NCI-H187 treated with DMSO at 0.1 percent for 48 hours (cell line): ENCODE data around the gene KCTD10.
"Not testable (repeated sequence)": the region's sequence is repeated elsewhere in the genome, so short reads cannot be mapped to it uniquely, and the experiment has no call there.

Experiments used
- DNase-seq: peaks from one replicate; lab custom pipeline; 2025; lab: John Stamatoyannopoulos, UW

KCTD10 gene

DNA sequence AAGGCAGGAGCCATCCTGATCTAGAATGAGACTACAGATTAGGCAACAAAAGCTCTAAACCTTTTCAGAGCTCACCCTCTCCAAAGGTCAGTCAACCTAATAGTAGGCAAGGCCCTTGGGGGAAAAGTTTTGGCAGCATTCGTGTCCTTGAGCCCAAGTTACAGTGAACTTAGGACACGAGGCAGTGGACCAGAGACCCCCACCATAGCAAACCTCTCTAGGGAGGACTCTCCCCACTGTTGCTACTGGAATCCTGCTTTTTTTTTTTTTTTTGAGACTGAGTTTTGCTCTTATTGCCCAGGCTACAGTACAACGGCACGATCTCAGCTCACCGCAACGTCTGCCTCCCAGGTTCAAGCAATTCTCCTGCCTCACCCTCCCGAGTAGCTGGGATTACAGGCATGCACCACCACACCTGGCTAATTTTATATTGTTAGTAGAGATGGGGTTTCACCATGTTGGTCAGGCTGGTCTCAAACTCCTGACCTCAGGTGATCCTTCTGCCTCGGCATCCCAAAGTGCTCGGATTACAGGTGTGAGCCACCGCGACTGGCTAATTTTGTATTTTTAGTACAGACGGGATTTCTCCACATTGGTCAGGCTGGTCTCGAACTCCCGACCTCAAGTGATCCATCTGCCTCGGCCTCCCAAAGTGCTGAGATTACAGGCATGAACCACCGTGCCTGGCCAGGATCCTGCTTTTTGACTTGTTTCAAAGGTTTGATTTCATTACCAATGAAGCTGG is 3.4 kb downstream of the KCTD10 start:
- not testable (repeated sequence) for DNase-seq

DNA sequence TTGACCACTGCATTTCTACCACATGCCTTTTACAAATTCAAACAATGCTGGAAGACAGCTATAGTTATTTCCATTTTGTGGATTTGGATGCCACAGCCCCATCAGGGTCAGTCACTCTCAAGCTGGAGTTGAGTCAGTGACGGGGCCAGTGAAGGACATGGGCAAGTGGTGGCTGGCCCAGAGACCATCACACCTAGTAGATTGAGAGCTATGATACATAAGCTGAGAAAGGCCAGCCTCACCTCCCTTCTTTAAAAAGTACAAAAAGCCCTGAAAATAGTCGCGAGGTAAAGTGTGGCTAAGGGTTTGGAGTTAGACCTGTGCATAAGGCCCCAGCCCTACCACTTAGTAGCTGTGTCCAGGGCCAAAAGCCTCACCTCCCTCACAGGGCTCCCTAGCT is 4.1 kb downstream of the KCTD10 start:
- no peak for DNase-seq

DNA sequence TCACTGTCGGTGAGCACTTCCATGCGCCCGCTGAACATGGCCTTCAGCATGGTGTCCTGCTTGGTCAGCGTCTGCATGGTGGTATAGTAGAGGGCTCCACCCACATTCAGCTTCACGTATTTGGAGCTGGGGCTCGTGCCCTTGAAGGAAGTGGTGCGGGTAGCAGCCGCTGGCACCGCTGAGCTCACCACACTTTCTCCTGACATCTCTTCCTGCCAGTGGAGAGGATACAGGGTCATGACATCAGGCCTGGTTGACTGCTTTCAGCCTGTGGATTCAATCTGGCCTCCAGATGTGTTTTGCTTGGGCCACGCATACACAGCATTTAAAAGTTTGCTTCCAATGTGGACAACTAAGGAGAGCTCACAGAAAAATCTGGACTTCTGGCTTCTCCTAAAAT is 7.6 kb downstream of the KCTD10 start:
- DNase-seq, result no peak

DNA sequence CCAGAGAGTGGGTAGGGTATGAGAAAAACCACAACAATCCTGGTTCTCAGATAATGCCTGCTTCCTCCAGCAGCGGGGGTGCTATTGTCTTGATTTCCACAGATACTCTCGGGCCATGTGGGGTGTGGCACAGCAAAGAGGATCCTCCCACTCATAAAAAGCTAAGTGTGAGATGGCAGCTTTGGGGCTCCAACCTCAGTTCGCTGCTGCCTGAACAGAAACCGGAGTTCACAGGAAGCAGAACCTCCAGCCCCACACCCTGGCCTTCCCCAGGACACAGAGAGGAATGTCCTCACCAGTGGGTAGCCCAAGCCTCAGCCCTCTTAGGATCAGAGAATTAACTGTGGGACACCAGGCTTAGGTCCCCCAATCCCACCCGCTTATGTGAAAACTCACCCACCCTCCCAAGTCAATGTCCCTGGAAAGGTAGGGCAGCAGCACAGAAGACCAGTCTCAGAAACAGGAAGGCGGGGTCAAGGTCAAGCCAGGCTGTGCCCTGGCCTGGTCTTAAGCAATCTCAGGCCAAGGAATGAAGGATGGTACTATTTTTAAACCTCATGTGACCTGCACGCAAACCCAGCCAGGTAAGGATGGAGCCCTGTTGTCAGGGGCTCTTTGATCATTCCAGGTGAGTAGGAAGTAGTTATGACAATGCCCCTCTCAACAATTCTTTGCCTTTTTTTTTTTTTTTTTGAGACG is 9.0 kb downstream of the KCTD10 start:
- DNase-seq, result no peak

DNA sequence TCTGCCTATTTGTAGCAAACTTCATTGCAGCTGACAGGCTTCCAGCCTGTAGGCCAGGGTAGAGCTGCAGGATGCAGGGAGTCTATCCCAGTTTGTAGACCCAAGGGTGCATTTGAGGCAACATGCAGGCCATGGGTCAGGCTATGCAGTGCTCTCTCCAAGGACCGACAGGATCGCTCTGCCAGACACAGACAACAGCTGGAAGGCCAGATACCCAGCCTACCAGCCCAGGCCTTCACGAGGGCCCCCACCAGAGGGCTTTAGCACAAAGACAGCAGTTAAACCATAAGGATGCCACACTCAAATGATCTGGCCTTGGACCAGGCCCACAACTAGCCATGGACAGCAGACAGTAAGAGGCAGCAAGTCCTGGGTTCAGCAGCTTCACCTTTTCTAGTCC is 10.3 kb downstream of the KCTD10 start:
- no peak for DNase-seq

DNA sequence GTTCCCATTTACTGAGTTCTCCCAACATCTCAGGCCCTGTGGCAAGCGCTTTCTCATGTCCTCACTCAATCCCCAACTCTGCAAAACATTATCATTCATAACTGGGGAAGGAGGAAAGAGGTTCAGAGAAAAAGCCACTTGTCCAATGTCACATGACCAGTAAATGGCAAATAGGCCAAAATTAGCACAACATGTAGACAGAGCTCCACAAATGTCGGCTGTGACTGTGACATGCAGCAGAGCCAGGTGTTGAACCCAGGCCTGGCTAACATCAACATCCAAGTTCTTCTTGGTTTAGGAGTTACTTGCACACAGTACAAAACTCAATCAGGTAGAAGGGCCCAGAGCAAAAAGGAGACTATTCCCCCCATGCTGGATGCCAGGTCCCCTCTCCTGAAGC is 10.8 kb downstream of the KCTD10 start:
- DNase-seq, result no peak

DNA sequence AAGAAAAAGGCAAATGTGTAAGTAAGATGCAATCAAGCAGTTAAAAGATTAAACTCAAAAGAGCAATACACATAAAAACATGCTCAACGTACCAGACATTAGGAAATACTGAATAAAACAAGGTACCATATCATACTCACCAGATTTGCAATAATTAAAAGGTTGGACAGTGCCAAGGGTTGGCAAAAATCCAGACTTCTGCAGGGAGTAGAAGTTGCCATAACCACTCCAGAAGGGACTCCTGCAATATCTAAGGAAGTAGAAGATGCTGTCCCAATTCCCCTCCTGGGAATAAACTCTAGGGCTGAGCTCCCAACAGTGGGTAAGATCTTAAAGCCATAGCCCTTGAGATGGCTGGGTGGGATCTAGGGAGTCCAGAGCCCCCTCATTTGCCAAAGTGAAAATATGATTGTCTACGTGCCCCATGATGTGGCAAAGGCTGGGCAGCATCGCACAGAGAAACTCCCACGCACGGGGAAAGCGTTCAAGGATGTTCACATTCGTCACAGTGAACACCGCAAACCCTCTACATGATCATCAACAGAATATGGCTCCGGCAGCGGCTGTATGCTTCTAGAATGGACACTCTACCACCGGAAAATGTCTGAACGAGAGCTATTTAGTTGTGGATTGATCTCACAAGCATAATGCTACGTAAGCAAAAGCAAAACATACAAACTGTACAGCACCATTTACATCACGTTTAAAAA is 12.3 kb downstream of the KCTD10 start:
- no peak for DNase-seq

DNA sequence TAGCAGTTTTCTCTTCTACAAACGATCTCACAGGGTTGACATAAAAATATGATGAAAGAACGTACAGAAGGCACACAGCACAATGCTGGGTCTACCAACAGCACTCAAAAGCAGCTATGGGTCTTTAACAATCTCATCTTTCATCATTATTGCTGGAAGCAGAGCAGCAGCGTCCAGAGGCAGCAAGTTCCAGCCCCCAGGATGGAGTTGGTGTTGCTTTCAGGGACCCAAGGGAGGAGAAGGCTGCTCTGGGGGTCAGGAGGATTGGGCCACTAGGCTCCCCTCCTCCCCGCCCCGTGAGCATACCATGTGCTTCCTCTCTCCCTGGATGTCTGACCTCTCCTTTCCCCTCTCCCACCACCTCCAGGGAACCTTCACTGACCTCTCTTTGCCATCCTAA is 13.3 kb downstream of the KCTD10 start:
- no peak for DNase-seq

DNA sequence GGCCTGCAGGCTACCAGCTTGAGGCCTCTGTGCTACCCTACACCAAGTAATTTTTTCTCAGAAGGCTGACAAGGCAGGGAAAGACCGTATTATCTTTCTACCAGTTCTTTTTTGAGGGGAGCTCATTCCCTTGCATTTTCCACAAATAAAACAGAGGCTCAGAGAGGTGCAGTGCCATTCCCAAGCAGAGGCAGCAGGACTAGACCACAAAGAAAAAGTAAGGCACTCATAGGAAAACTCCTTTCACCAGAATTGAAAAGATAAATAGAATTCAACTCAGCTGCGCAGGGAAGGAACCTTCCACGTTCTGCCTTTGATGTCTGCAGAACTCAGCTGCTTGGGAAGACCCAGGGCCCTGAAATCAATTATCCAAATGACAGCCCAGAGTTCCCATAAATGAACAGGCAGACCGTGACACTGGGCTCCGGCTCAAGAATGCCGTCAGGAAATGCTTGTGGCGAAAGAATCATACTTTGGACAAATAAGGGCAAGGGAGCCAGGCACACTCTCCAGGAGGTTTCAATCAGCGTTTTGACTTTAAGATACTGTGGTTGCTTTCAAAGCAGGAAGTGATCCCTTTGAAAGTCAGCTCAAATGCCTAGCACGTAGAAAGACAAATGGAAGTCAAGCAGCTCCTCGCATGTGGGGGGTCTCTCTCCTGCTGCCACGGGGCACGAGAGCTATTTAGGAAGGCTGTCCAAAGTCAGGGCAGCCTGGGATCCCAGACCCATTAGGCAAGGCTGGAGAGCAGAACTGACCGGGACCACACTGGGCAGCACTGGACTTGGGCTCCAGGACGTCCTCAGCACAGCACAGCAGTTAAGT is 14.0 kb downstream of the KCTD10 start:
- DNase-seq, result no peak

DNA sequence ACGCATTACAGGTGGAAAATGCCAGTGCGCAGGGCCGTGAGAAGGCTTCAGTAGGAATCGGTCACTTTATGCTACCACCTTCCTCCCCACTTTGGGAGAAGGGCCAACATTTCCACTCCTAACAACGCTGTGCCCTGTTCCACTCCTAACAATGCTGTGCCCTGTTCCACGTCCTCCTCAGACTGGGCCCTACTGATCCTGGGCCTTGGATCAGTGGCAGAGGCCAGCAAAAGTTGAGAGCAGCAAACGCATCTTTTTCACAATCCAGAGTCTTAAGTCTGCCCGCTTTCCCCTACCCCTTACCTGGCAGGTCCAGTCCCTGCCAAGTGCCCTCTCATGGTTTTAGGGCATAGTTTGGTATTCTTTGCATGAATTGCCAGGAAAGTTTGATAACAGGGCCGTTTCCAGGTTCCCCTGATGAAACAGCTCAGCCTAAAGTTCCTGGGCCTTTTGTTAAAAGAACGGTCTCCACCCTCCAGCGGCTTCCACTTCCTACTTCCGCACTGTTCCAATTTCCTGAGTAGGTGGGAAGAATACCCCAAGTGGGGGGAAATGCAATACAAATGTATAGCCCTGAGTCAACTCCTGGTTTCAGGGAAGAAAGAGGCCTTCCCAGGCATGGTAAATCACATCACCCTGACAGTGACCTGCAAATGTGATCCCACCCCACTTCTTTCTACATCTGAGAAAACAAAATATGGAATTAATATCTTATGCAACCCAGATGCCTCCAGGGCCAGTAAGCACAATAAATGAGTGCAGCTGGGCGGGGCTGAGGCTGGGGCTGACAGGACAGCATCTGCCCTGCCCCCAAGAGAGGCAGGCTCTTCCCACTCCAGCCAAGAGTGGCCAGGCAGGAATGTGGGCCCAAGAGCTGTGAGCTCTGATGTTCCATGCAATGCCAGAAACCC is 15.0 kb downstream of the KCTD10 start:
- no peak for DNase-seq

DNA sequence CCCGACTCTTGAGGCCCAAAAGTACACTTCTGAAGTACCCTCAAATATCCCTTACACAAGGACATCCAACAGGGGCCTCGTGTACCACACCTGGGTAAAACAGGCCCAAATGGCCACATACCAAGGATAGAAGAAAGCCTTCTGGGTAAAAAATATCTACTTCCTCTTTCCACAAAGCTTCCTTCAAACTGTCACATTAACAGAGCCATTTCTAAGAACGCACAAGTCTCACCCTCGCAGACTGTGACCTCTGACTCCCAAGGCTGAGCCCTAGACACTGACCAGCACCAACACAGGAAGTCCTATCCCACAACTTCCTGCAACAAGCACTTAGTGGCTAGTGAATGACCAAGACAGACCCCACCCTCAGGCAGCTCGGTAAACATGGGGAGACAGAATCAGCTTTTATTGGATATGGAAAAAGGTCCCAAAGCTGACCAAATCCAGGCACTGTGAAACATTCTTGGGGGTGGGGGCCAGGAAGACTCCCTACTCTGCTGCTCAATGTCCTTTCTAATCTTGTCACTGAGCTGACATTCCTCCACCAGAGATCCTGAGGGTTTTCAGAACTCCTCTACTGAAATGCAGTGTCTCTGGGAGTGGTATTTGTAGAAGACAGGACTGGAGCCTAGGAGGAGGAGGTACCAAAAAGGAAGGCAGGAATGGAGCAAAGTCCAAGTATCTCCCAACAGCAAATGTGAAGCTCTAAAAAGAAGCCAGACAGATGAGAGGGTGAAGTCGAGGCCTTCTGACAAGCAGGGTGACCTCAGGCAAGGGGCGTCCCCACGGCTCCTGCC is 15.9 kb downstream of the KCTD10 start:
- DNase-seq, result no peak

DNA sequence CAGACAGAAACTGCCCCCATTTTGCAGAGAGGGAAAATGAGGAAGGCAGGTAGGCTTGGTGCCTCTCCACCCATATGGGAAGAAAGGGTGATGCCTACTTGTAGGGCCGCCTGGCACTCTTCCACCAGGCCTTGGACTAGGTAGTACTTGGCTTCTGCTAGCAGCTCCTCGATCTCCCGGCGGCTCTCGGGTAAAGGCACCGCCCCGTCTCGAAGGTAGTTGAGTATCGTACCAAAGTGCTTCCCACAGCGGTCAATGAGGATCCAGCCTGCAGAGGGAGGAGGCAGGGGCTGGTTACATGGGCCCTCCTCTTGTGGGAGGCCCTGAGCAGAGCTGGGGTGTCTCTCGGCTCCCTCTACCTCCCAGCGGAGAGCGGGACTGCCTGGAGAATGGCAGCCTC is 16.6 kb downstream of the KCTD10 start:
- no peak for DNase-seq

DNA sequence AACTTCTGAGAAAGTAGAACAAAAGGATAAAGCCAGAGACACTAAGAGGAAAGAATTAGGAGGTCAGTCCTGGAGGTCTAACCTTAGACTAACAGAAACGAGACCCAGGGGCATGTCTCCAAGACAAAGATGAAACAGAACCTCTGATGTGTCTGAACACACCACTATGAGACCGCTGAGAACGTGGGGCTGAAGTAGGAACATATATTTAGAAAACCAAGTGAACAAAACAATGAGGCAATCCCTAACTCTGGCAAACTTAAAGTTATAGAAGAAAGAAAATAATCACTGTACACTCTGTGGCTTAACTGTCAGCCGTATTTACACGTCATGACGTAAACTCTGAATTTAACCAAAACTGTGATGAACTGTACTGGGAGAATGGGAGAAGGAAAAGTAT is 17.9 kb downstream of the KCTD10 start:
- no peak for DNase-seq

DNA sequence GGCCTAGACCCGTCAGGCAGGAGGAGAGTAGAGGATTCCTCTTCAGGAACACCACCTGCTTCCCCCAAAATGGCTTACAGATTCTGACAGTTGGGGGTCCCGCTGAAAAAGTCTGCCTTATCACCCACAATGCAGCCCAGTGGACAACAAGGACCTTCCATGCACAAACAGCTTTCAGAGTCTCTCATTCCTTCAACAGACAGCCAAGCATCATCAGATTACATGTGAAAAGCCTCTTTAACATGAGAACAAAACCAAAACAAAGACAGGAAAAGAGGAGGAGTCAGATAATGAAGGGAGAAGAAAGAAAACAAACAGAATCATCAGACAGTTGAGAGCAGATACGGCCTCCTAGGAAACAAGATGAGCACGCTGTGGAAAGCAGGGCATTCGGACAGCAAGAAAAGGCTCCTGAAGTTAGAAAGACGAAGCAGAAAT is 18.3 kb downstream of the KCTD10 start:
- DNase-seq, result no peak

DNA sequence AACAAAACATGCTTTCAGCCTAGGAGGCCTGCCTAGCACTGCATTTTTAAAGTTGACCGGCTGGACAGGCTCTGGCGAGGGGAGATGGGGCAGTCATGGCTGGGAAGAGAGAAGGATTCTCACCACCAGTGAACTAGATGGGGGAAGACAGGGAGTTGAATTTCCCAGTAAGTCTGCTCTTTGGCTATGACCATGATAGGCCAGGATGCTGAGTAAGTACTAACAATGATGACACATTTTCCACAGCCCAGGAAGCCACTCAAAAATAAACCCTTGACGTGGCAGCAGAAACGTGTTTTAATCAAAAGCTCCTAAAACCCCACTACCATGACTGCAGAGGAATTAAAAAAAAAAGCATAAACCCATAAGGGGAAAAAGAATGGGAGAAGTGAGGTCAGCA is 19.0 kb downstream of the KCTD10 start:
- DNase-seq, result no peak

DNA sequence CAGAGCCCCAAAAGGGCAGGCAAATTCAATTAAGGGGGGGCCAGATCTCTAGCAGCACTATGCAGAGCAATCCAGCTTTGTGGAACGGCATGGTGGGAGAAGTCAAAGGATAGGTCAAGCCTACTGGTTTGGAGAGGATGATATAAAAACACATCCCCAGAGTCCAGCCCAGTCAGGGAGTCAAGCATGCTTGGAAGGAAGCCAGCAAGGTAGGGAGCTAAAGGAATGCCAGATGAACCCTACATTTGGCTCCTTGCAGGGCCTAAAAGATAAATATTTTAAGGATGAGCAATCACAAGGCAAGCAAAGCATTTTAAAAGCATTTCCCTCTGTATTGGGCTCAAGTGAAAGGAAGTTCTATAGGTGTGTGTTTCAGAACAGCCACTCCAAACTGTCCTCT is 21.4 kb downstream of the KCTD10 start:
- no peak for DNase-seq

DNA sequence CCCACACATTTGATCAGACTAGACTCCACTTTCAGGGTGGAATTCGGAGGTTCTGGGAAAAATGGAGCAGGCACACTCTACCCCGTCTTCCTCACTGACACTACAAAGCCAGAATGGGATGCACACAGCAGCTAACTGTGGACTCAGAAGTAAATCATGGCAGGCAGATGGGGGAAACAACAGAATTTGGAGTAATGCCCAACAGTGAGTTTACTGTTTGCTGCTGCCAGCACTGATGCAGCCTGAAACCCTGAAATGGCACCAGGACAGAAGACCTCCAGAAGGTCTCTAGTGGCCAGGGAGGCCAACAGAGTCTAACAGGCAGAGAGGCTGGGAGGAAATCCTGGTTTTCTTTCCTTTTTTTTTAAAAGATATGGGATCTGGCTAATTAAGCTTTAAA is 24.6 kb downstream of the KCTD10 start:
- no peak for DNase-seq

DNA sequence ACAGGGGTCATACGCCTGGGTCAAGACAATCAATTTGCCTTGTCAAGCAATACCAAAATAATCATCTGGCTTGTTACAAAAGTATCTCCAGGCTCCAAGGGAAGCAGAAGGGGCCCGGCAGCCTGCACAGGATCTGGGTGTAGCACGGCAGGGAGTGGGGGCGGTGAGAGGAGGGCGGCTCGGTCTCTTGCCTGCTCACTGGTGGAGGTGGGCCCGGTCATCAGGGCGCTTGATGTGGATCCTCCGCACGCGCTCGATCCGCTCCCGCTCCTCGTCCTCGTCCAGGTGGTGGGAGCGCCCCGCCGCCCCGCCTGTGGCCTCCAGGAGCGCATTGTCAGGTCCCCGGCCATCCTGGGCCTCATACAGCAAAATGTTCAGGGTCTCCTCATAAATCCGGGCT is 25.7 kb downstream of the KCTD10 start:
- no peak for DNase-seq

DNA sequence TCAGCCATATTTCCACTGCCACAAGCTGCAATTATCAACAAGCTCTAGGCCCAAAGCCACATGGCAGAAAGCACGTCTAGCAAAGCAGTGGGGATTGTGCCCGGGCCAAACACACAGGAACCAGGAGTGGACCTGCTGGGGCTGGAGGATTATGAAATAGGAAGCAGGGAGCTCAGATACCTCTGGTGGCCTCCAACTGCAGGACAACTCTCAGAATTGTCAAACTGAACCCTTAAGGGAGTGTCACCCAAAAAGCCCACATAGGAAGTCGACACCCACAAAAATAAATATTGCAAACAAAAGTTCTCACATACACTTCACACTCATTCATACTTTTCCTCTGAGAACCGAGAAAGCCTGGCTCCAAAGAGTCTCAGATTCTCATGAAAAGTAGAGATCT is 26.1 kb downstream of the KCTD10 start:
- DNase-seq, result no peak

DNA sequence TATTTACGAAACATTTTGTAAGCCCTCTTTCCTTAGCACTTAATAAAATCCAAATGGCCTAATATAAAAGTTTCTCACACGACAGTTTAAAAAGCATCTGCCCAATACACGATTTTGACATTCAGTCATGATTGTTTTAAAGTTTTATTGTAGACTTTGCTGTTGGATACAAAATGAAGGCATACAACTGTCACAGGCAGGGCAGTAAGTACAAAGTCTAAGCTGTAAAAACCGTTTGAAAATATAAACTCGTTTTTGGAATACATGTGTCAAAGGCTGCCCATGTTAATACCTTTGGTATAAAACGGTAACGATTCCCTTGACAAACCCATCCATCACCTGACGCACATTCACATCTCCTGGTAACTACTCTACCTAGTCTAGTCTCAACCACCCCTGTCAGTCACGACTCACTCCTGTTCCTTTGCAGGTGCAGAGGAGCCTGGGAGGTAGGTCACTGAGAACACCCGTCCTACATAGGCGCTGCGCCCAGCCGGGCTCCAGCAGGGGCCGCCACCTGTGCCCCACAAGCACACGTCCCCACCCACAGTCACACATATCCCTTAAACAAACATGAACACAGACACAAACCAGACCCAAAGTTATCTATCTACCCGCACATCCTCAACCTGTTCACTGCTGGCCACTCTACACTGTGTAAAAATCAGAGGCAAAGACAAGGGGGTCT is 27.1 kb downstream of the KCTD10 start:
- no peak for DNase-seq
